ENCODE data around the gene MPZL2. TPM values are rescaled to one million over a fixed set of nuclear protein-coding genes. Genes with fewer than 3 reads are reported as not detected.

MPZL2 gene
- total RNA-seq, 2 experiments from 2014 or later = 8.2 to 9.2 TPM

DNA sequence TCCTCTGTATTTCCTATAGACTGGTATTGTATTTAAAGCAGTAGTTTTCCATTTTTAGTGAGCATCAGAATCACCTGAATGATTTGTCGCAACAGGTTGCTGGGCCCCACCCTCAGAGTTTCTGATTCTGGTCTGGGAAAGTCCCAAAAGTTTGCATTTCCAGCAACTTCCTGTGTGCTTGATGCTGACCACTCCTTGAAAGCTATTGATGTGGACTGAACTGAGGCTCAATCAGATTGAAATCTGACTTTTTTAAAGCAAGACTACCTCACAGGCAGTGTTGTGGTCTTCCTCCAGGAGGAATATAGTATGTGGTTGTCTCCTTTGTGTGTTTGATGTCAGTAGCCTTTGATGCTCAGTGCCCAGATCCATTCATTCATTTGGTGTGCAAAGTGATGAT, 17.2 kb upstream of the MPZL2 start:
- Mint-ChIP-seq H3K4me1 (peaks cover 46% of the 10 kb centered on the region), H3K27ac (peak overlapping the region; percentile 17), H3K36me3 (peaks cover 2% of the 10 kb centered on the region), H3K27me3 (no peaks in the 10 kb centered on the region), H3K9me3 (no peaks in the 10 kb centered on the region), H3K4me3 (peak overlapping the region; percentile 33)
- POLR2A ChIA-PET = interaction anchor here (1.5 to 1.7 kb wide), 3 partner anchors 18 to 56 kb away, joined by 4 to 5 read pairs (median 4); partner anchors contain the start of gene MPZL3
- ATAC-seq (ENCODE audit: low read depth) = no peak
- no peak for DNase-seq

DNA sequence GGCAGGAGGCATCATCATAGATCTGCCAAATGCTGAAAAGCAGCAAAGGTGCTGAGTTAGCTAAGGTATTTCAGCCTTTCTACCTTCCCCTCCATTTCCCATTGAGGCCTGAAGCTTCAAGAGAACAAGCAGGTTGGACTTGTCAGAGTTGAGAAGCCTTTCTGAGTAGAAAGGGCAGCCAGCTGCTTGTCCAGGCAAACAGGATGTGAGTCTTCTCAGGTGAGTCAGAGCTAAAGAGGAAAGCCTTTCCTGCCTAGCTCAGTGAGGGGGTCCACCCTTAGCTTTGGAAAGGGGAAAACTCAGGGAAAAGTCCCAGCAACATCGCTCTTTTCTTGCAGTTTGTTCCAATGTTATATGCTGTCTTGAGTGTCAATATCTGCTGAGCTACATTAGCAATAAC, 13.2 kb upstream of the MPZL2 start:
- peaks cover 39% of the 10 kb centered on the region for H3K4me1 Mint-ChIP-seq
- H3K27me3 Mint-ChIP-seq = no peaks in the 10 kb centered on the region
- no peak overlapping the region for H3K4me3 Mint-ChIP-seq
- no peaks in the 10 kb centered on the region for H3K36me3 Mint-ChIP-seq
- POLR2A ChIA-PET = interaction anchor here (0.9 to 1.7 kb wide), 3 partner anchors 53 to 75 kb away, joined by 4 read pairs; partner anchors contain the start of genes CD3G and JAML
- peak overlapping the region; percentile 8 for H3K27ac Mint-ChIP-seq
- DNase-seq = no peak
- ATAC-seq (ENCODE audit: low read depth) = peak; percentile 59
- H3K9me3 Mint-ChIP-seq = no peaks in the 10 kb centered on the region

DNA sequence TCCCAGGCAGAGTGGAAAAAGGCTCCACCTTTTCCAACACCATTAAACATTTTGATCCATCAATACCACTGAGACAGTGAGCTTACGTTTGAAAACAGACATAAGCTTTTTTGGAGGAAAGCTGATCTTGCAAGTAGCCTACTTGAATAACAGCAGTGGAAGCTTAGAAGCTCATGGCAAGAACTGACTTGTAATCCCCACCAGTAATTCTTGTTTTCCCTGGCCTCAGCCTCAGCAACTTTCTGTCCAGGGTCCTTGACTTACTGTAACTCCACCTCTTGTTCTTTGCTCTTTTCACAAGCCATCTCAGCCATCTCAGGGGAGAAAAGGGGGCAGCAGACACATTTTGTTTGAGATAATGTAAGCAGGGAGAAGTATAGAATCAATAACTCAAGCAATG, 12.3 kb upstream of the MPZL2 start:
- POLR2A ChIA-PET = no interaction called here
- Mint-ChIP-seq H3K9me3 (no peaks in the 10 kb centered on the region), H3K4me3 (no peak overlapping the region), H3K27me3 (no peaks in the 10 kb centered on the region), H3K36me3 (no peaks in the 10 kb centered on the region), H3K27ac (no peak overlapping the region), H3K4me1 (peaks cover 33% of the 10 kb centered on the region)
- ATAC-seq (ENCODE audit: low read depth) (no peak), DNase-seq (no peak)

DNA sequence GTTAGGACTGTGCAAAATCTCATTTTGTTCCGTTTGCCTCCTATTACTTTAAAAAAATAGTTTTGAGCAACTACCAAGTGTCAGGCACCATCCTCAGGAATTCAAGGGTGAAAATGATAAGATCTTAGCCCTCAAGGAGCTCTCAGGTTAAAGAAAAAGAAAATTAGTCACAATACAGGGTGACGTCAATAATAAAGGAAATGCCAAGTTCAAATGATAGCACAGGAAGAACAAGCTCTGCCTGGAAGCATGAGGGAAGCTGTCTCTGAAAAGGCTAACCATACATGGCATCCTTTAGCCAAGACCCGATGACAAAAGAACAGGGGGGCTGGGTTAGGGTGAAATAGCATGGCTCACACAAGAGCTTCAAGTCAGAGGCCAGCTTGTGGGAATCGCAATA, 11.1 kb upstream of the MPZL2 start:
- Mint-ChIP-seq H3K36me3 (no peaks in the 10 kb centered on the region), H3K9me3 (no peaks in the 10 kb centered on the region), H3K27me3 (no peaks in the 10 kb centered on the region), H3K4me3 (no peak overlapping the region), H3K4me1 (peaks cover 28% of the 10 kb centered on the region), H3K27ac (no peak overlapping the region)
- POLR2A ChIA-PET = interaction anchor here (1.0 to 1.1 kb wide), 2 partner anchors 23 to 73 kb away, joined by 3 read pairs; partner anchors contain the start of gene MPZL3
- DNase-seq = no peak
- peak; percentile 27 for ATAC-seq (ENCODE audit: low read depth)

DNA sequence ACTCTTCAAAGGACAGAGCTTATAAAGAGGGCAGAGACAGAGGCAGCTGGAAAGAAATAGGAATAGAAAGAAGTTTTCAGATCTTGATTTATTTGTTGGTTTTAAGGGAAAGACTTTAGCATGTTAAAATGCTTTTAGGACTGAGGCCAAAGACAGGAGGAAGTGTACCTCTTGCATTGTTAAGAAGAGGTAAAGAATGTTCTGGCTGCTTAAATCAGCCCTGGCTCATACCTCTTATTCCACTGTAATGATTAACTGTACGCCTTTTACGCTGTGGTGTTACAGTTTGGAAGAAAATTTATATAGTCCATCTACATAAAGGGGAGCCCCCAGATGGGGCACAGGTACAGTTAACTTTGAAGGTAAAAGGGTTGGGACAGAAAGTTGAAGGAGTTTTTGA, 10.1 kb upstream of the MPZL2 start:
- H3K27ac Mint-ChIP-seq = no peak overlapping the region

DNA sequence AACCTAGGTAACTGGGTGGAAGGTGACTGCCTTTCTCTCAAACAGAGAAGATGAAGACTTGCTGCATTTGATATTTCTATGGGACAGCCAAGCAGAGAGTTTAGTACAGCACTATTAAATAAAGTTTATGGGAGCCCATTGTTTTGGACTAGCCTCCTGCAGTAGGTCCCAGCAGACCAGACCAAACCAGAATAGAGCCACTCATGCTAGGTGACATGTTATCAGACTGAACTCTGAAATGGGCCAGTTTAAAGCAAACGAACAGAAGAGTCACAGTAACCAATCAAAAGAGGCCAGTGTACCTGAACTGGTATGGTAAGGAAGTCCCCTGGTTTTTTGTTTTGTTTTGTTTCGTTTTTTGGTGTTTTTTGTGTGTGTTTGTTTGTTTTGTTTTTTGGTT, 7.9 kb upstream of the MPZL2 start:
- no peak for ATAC-seq (ENCODE audit: low read depth)

More for the DNA sequence above, 10.1 kb upstream of the MPZL2 start:
- POLR2A ChIA-PET = no interaction called here
- no peak for DNase-seq
- Mint-ChIP-seq H3K4me3 (no peak overlapping the region), H3K9me3 (no peaks in the 10 kb centered on the region), H3K27me3 (no peaks in the 10 kb centered on the region), H3K4me1 (peaks cover 26% of the 10 kb centered on the region), H3K36me3 (no peaks in the 10 kb centered on the region)
- ATAC-seq (ENCODE audit: low read depth) = no peak

DNA sequence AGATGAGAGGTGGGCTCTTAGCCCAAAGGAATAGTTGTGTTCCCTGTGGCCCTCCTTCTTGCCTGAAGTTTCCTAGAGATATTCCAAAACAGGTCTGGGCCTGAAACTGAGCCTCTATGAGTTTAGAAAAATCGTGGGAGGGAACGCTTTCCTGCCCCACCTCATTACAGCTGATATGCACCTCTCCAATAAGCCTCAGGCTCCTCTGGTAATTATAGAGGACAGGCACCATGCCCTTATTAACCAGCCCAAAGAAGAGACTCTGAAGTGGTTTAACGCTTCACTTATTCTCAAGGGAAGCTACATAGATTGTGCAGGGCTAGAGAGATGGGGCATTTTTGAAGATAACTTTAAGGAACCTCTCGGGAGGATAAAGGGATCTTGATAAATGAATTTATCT, 3.4 kb upstream of the MPZL2 start:
- Mint-ChIP-seq H3K9me3 (no peaks in the 10 kb centered on the region), H3K27ac (no peak overlapping the region), H3K27me3 (no peaks in the 10 kb centered on the region), H3K36me3 (peaks cover 4% of the 10 kb centered on the region), H3K4me3 (no peak overlapping the region), H3K4me1 (peaks cover 26% of the 10 kb centered on the region)
- no peak for ATAC-seq (ENCODE audit: low read depth)
- POLR2A ChIA-PET = interaction anchor here (1.0 to 1.2 kb wide), 2 partner anchors 15 to 71 kb away, joined by 3 to 5 read pairs; partner anchors contain the start of gene MPZL3
- DNase-seq = no peak

More for the DNA sequence above, 7.9 kb upstream of the MPZL2 start:
- POLR2A ChIA-PET = no interaction called here
- Mint-ChIP-seq H3K27me3 (no peaks in the 10 kb centered on the region), H3K27ac (no peak overlapping the region), H3K36me3 (no peaks in the 10 kb centered on the region), H3K4me1 (peaks cover 20% of the 10 kb centered on the region), H3K4me3 (no peak overlapping the region), H3K9me3 (no peaks in the 10 kb centered on the region)
- DNase-seq = no peak

DNA sequence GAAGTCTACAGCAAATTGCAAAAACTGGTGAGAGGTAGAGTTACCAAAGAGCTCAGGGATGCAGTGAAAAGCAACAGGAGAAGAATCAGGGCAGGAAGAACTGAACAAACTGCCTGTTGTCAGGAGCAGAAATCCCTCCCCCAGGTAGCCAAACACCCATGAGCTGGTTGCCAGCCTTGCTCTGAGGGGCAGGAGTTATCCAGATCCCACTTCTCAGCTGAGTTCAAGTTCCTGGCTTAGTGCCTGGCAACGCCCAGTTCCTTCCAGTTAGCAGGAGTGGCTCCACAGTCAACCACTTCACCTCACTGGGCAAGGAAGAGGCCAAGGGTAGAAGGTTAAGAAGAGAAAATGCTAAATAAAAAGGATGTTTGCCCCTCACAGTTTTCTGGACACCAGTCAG, 1.9 kb upstream of the MPZL2 start:
- POLR2A ChIA-PET = interaction anchor here (1.6 kb wide), 1 partner anchor 42 kb away, joined by 3 read pairs; no protein-coding TSS in a partner anchor
- Mint-ChIP-seq H3K9me3 (no peaks in the 10 kb centered on the region), H3K4me1 (peaks cover 39% of the 10 kb centered on the region), H3K27me3 (no peaks in the 10 kb centered on the region), H3K27ac (no peak overlapping the region), H3K36me3 (peaks cover 13% of the 10 kb centered on the region), H3K4me3 (no peak overlapping the region)
- no peak for DNase-seq
- no peak for ATAC-seq (ENCODE audit: low read depth)

DNA sequence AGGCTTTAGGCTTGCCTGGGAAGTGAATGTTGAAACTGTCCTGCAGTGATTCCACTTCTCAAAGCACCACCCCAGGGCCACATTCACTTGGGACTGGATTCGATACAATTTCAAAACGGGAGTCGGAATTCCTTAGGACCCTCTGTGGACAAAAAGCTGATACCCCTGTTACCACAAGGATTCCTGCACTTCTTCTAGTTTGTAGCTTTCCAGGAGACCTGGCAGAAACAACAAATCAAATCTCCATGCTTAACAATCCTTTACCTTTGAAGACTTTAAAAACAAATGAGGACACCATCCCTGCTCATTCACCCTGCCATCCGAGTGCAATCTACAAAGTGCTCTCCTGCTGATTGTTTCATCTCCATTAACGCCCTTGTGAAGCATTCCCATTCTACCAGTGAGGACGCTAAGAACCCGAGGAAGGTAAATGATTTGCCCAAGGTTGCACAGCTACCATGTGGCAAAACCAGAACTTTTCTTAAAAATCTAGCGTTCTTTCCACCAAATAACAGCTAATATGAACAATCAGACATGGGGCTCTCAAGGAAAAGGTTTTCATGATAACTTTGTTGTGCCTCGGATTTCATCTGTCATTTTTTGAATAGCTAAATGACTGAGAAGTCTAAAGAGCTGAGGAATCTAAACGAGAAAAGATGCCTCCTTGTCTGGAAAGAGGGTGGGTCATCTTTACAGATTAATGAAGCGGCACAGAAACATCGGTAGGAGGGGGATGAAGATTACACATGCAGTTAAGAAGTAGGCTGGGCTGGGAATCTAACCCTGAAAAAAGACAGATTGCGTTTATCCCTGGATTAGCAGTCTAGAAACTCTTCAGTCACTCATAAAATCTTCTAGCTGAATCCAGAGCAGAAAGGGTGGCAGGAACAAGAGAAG, 720 bp upstream of the MPZL2 start:
- ATAC-seq (ENCODE audit: low read depth) = no peak
- no peak for DNase-seq
- peaks cover 51% of the 10 kb centered on the region for H3K4me1 Mint-ChIP-seq
- peak overlapping the region; percentile 74 for H3K27ac Mint-ChIP-seq
- no peaks in the 10 kb centered on the region for H3K9me3 Mint-ChIP-seq
- POLR2A ChIA-PET = interaction anchor here (0.7 to 1.8 kb wide), 8 partner anchors 13 to 94 kb away, joined by 3 to 5 read pairs (median 4); partner anchors contain the start of genes JAML, MPZL3 and UBE4A
- H3K36me3 Mint-ChIP-seq = peaks cover 18% of the 10 kb centered on the region
- H3K4me3 Mint-ChIP-seq = peak overlapping the region; percentile 90
- H3K27me3 Mint-ChIP-seq = no peaks in the 10 kb centered on the region

DNA sequence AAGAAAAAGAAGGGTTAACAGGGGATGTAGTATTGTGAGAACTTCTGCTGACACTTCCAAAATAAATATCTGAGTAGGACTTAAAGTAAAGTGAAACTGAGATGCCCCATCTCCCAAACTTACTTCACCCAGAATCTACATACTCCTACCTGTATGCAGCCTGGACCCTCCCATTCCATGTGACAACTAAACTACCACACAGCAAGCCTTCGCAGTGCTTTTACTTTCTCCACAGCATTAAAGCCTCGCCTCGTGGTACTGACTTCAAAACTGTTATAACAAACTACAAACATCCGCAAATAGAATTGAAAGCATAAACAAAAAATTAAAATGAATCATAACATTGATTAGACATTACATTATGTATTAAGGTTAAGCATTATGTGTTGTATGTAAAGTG, 985 bp downstream of the MPZL2 start:
- Mint-ChIP-seq H3K27ac (peak overlapping the region; percentile 57), H3K9me3 (no peaks in the 10 kb centered on the region), H3K4me1 (peaks cover 56% of the 10 kb centered on the region), H3K27me3 (no peaks in the 10 kb centered on the region), H3K36me3 (peaks cover 35% of the 10 kb centered on the region), H3K4me3 (peak overlapping the region; percentile 90)
- no peak for DNase-seq
- no peak for ATAC-seq (ENCODE audit: low read depth)
- POLR2A ChIA-PET = interaction anchor here (0.5 to 1.9 kb wide), 7 partner anchors 18 to 822 kb away, joined by 3 to 6 read pairs (median 4); partner anchors contain the start of genes CD3E and UBE4A

DNA sequence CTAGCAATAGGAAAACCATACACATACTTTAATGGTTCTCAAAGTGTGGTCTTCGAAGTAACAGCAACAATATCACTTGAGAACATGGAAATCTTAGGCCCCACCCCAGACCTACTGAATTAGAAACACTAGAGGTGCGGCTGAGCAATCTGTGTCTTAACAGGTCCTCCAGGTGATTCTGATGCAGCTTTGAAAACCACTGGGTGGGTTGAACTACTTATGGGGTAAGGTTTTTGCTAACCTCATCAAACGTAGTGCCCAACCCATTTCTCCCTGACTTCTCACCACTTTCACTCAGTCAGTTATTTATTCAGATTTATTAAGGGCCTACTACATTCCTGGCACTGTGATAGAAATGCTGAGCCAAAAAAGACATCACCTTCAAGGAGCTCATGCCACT, 3.7 kb downstream of the MPZL2 start:
- no peaks in the 10 kb centered on the region for H3K9me3 Mint-ChIP-seq
- H3K4me1 Mint-ChIP-seq = peaks cover 52% of the 10 kb centered on the region
- DNase-seq = no peak
- peak overlapping the region; percentile 46 for H3K27ac Mint-ChIP-seq
- no peaks in the 10 kb centered on the region for H3K27me3 Mint-ChIP-seq
- POLR2A ChIA-PET = interaction anchor here (0.8 to 1.8 kb wide), 2 partner anchors 24 to 44 kb away, joined by 3 to 7 read pairs; no protein-coding TSS in a partner anchor
- H3K36me3 Mint-ChIP-seq = peaks cover 40% of the 10 kb centered on the region
- no peak overlapping the region for H3K4me3 Mint-ChIP-seq
- peak; percentile 36 for ATAC-seq (ENCODE audit: low read depth)

DNA sequence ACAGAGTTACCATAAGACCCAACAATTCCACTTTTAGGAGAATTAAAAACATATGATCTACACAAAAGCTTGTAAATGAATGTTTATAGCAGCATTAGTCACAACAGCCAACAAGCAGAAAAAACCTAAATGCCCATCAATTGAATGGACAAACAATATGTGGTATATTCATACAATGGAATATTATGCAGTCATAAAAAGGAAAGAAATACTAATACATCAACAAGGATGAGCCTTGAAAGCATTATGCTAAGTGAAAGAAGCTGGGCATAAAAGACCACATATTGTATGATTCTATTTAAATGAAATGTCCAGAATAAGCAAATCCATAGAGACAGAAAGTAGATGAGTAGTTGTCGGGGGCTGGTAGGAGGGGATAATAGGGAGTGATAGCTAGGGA, 5.0 kb downstream of the MPZL2 start:
- H3K9me3 Mint-ChIP-seq = no peaks in the 10 kb centered on the region
- H3K36me3 Mint-ChIP-seq = peaks cover 47% of the 10 kb centered on the region
- POLR2A ChIA-PET = interaction anchor here (0.8 to 1.1 kb wide), 2 partner anchors 35 to 57 kb away, joined by 3 to 4 read pairs; partner anchors contain the start of gene JAML
- ATAC-seq (ENCODE audit: low read depth) (no peak), DNase-seq (no peak)
- H3K4me3 Mint-ChIP-seq = no peak overlapping the region
- H3K27ac Mint-ChIP-seq = peak overlapping the region; percentile 24
- no peaks in the 10 kb centered on the region for H3K27me3 Mint-ChIP-seq
- peaks cover 46% of the 10 kb centered on the region for H3K4me1 Mint-ChIP-seq

DNA sequence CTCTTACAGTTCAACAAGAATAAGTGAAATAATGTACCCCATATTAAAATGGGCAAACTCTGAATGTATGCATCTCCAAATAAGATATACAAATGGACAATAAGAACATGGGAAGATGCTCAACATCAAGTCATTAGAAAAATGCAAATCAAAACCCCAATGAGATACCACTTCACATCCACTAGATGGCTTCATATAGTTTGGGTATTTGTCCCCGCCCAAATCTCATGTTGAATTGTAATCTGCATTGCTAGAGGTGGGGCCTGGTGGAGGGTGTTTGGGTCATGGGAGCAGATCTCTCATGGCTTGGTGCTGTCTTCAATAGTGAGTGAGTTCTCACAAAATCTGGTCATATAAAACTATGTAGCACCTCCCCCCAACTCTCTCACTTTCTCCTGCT, 5.7 kb downstream of the MPZL2 start:
- Mint-ChIP-seq H3K36me3 (peaks cover 47% of the 10 kb centered on the region), H3K4me3 (no peak overlapping the region), H3K4me1 (peaks cover 40% of the 10 kb centered on the region), H3K9me3 (no peaks in the 10 kb centered on the region), H3K27me3 (no peaks in the 10 kb centered on the region), H3K27ac (no peak overlapping the region)
- POLR2A ChIA-PET = no interaction called here
- ATAC-seq (ENCODE audit: low read depth) (peak; percentile 47), DNase-seq (no peak)
